OCI-LY1 (cell line): Measurements from ENCODE around the gene RANBP1.

Source experiments
- H2AFZ ChIP-seq: fragments of 200-600 bp; sonication (generic), shearing (Covaris generic); 2 replicates; pipeline ENCODE4 v1.6.0; 2014; ENCODE audit warnings: antibody characterized with exemption, mild to moderate bottlenecking, low read length
- H3F3A ChIP-seq: fragments of 200-600 bp; sonication (generic), shearing (Covaris generic); 2 replicates; pipeline ENCODE4 v1.6.0; 2014; ENCODE audit warnings: mild to moderate bottlenecking, antibody characterized with exemption, low read length, moderate library complexity; ENCODE audit not compliant: insufficient read depth
- H3K27ac ChIP-seq: fragments of 200-600 bp; sonication (generic); 2 replicates; pipeline ENCODE4 v1.5.1; 2014; ENCODE audit warnings: low read length, mixed run types, mild to moderate bottlenecking, low read depth; ENCODE audit not compliant: poor library complexity, severe bottlenecking
- H3K27me3 ChIP-seq: fragments of 200-600 bp; sonication (generic); 2 replicates; pipeline ENCODE4 v1.6.0; 2014; ENCODE audit warnings: antibody characterized with exemption, mild to moderate bottlenecking, low read length, moderate library complexity; ENCODE audit not compliant: insufficient read depth
- H3K36me3 ChIP-seq: fragments of 200-600 bp; sonication (generic); 2 replicates; pipeline ENCODE4 v1.6.1; 2014; ENCODE audit warnings: mild to moderate bottlenecking, antibody characterized with exemption, low read length, moderate library complexity, mixed read lengths; ENCODE audit not compliant: insufficient read depth
- H3K4me1 ChIP-seq: fragments of 200-600 bp; sonication (generic); 2 replicates; pipeline ENCODE4 v1.5.1; 2014; ENCODE audit warnings: mild to moderate bottlenecking, low read length, moderate library complexity; ENCODE audit not compliant: insufficient read depth, severe bottlenecking
- H3K4me2 ChIP-seq: fragments of 200-600 bp; sonication (generic), shearing (Covaris generic); 2 replicates; pipeline ENCODE4 v1.6.1; 2014; ENCODE audit warnings: low read length
- H3K4me3 ChIP-seq: fragments of 200-600 bp; sonication (generic); 2 replicates; pipeline ENCODE4 v1.5.1; 2014; ENCODE audit warnings: low read length, low read depth, mild to moderate bottlenecking, mixed read lengths; ENCODE audit not compliant: poor library complexity, severe bottlenecking
- H3K79me2 ChIP-seq: fragments of 200-600 bp; shearing (Covaris generic); 2 replicates; pipeline ENCODE4 v1.6.1; 2016; ENCODE audit warnings: mixed run types, low read length, mixed read lengths; ENCODE audit not compliant: insufficient read depth
- H3K9ac ChIP-seq: fragments of 200-600 bp; sonication (generic), shearing (Covaris generic); 2 replicates; pipeline ENCODE4 v1.6.1; 2014; ENCODE audit warnings: mild to moderate bottlenecking, low read length, mixed read lengths
- H3K9me2 ChIP-seq: fragments of 200-600 bp; sonication (generic), shearing (Covaris generic); 2 replicates; pipeline ENCODE4 v1.6.1; 2014; ENCODE audit warnings: low read depth, mild to moderate bottlenecking, low read length, mixed read lengths
- H3K9me3 ChIP-seq: fragments of 200-600 bp; shearing (Covaris generic); 2 replicates; pipeline ENCODE4 v1.6.1; 2014; ENCODE audit warnings: low read length, mixed read lengths
- H4K20me1 ChIP-seq: fragments of 200-600 bp; sonication (generic), shearing (Covaris generic); 2 replicates; pipeline ENCODE4 v1.6.0; 2016; ENCODE audit warnings: mild to moderate bottlenecking, low read length; ENCODE audit not compliant: insufficient read depth
- EZH2 ChIP-seq: fragments of 200-600 bp; sonication (generic), shearing (Covaris generic); IDR thresholded peaks from 2 replicates; pipeline ENCODE4 v1.8.0; 2017; ENCODE audit warnings: borderline replicate concordance, mixed run types, mild to moderate bottlenecking, antibody characterized with exemption, low read length, moderate library complexity, mixed read lengths
- TF ChIP-seq, protein P1 (sequence below): fragments of 200-600 bp; sonication (generic), shearing (Covaris generic); IDR thresholded peaks from 2 replicates; pipeline ENCODE4 v1.5.1; 2017; ENCODE audit warnings: mild to moderate bottlenecking, antibody characterized with exemption, low read length, moderate library complexity, mixed read lengths

Gene RANBP1

DNA sequence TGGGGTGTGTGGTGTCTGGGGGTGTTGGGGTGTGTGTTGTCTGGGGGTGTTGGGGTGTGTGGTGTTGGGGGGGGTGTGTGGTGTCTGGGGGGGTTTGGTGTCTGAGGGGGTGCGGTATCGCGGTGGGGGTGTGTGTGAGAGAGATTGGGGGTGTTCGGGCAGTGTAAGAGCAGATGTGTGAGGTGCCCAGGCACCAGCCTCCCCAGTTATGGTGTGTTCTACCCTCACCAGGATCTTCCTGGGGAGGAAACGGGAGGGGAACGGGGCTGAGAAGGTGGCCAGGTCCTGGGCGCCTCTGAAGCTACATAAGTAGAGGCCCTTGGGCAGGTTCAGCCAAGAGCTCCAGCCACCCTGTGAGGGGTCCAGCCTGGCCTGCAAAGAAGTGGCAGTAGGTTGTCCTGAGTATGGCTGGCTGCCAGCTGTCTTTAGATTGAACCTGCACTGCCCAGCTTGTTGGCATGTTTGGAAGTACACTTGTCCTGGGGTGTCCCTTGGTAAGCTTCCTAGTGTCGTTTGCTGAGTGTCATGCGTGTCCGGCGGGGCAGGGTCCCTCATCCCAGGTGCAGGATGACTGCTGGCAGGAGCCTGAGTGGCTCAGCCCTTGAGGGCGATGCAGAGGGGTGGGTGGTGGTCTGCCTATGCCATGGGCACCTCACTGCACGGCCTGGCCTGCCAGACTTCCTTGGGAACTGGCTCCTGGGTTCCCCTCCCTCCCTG is 7.6 kb downstream of the RANBP1 start:
- Histone ChIP-seq H4K20me1 (no peaks in the 10 kb centered on the region), H3K4me1 (peaks cover 18% of the 10 kb centered on the region), H3K79me2 (peaks cover 31% of the 10 kb centered on the region), H3K9me3 (no peaks in the 10 kb centered on the region), H3K27ac (no peak overlapping the region), H3K9ac (no peak overlapping the region), H2AFZ (no peak overlapping the region), H3K9me2 (no peaks in the 10 kb centered on the region), H3K36me3 (peaks cover 94% of the 10 kb centered on the region), H3K27me3 (no peaks in the 10 kb centered on the region), H3F3A (no peaks in the 10 kb centered on the region; the same call in 1 of the 2 replicates), H3K4me2 (no peak overlapping the region), H3K4me3 (no peak overlapping the region)
- TF ChIP-seq EZH2, result no peak
- TF ChIP-seq, protein P1, sequence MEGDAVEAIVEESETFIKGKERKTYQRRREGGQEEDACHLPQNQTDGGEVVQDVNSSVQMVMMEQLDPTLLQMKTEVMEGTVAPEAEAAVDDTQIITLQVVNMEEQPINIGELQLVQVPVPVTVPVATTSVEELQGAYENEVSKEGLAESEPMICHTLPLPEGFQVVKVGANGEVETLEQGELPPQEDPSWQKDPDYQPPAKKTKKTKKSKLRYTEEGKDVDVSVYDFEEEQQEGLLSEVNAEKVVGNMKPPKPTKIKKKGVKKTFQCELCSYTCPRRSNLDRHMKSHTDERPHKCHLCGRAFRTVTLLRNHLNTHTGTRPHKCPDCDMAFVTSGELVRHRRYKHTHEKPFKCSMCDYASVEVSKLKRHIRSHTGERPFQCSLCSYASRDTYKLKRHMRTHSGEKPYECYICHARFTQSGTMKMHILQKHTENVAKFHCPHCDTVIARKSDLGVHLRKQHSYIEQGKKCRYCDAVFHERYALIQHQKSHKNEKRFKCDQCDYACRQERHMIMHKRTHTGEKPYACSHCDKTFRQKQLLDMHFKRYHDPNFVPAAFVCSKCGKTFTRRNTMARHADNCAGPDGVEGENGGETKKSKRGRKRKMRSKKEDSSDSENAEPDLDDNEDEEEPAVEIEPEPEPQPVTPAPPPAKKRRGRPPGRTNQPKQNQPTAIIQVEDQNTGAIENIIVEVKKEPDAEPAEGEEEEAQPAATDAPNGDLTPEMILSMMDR, result no peak

DNA sequence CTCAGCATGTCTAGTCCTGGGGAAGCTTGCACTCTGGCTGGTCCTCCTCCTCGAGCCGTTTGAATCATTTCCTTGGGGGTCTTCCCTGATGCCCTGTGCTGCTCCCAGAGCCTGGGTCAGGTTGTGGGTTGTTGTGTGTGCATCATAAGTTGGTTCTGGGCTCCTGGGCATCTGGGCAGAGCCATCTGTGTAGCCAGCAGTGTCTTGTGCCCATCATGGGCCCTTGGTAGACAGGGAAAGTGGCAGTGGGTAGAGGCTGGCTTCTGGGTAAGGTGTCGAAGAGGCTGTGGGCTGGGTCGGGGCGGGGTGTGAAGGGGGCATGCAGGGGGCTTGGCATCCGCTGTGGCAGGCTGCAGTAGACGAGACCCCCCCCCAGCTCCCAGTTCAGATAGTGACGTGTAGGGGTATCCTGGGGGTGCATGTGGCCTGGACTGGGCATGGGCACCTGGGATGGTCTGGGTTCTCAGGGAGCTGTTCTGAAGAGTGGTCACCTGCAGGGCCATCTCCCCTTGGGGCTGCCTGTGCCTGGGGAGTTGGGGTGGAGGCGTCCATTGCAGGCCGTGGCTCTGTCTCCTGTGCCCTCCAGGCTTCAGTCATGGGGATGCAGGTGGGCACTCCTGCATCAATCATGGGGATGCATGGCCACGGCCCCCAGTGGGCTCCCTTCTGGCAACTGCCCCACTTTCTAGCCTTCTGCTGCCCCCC is 8.3 kb downstream of the RANBP1 start:
- Histone ChIP-seq H4K20me1 (no peaks in the 10 kb centered on the region), H3K9ac (no peak overlapping the region), H3F3A (no peaks in the 10 kb centered on the region; the same call in 1 of the 2 replicates), H3K4me2 (no peak overlapping the region), H3K4me3 (no peak overlapping the region), H3K4me1 (peaks cover 11% of the 10 kb centered on the region), H3K36me3 (peaks cover 87% of the 10 kb centered on the region), H3K9me2 (no peaks in the 10 kb centered on the region), H2AFZ (no peak overlapping the region), H3K9me3 (no peaks in the 10 kb centered on the region), H3K79me2 (peaks cover 24% of the 10 kb centered on the region), H3K27ac (no peak overlapping the region), H3K27me3 (no peaks in the 10 kb centered on the region)
- no peak for TF ChIP-seq EZH2
- TF ChIP-seq, protein P1, result no peak

DNA sequence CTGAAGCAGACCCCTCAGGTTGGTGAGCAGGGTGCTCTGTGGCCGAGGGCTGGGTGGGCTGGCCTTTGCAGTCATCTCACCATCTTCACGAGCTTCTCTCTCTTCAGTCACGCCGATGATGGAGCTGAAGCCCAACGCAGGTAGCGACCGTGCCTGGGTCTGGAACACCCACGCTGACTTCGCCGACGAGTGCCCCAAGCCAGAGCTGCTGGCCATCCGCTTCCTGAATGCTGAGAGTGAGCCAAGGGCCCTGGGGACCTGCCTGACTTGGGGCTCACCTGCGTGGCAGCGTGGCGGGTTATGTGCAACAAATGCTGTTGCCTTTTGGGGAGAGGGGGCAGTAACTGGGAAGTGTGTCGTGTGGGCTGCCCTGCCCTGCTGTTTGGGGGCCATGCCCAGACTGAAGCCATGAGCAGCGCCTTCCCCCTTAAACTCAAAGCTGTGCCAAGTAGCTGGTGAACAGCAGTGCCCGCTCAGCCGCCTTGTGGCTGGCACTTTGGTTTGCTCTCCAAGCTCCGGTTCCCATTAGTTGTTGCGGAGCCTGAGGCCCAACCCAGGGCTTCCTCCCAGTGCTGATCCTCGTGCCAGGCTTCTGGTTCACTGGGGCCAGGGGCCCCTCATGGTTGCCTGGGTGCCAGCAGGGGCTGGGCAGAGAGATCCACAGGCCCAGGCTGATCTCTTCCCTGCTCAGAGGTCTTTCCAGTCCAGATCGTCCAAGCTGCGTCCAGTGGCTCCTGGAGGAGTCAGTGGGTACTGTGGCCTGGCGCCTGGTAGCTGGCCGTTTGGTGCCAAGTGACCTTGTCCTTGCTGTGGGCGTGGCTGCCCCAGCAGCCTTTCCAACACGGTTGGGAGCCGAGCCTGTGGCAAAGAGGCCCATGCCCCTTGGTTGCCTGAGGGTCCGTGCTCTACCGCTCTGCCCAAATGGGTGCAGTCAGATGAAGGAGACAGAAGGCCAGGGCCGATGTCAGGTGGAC is 9.6 kb downstream of the RANBP1 start:
- H3K27me3 ChIP-seq, result no peaks in the 10 kb centered on the region
- no peak overlapping the region for H3K4me3 ChIP-seq
- H3F3A ChIP-seq, result no peaks in the 10 kb centered on the region; the same call in 1 of the 2 replicates
- peaks cover 74% of the 10 kb centered on the region for H3K36me3 ChIP-seq
- H3K79me2 ChIP-seq, result peaks cover 12% of the 10 kb centered on the region
- no peaks in the 10 kb centered on the region for H3K9me2 ChIP-seq
- no peak overlapping the region for H2AFZ ChIP-seq
- H3K9ac ChIP-seq, result no peak overlapping the region
- TF ChIP-seq, protein P1, result no peak
- no peak for TF ChIP-seq EZH2
- H3K9me3 ChIP-seq, result no peaks in the 10 kb centered on the region
- peaks cover under 1% of the 10 kb centered on the region for H3K4me1 ChIP-seq
- H3K4me2 ChIP-seq, result no peak overlapping the region
- H3K27ac ChIP-seq, result no peak overlapping the region
- no peaks in the 10 kb centered on the region for H4K20me1 ChIP-seq
